Bronchial epithelial cell (primary cell): ENCODE measurements around the gene CEP44. TPM values are rescaled to one million over a fixed set of nuclear protein-coding genes. Genes with fewer than 3 reads are reported as not detected.

Experiments
- DNase-seq: peaks from one replicate; pipeline ENCODE4 v3.0.0-alpha.2; 2010; ENCODE audit warnings: low read depth
- FAIRE-seq: peaks from 2 replicates; lab custom pipeline; 2011; peaks lifted over from hg19 to GRCh38; lab: Jason Lieb, UNC
- H3K27me3 ChIP-seq: 2 replicates; pipeline ENCODE4 v1.5.1; 2011; ENCODE audit warnings: low read length; ENCODE audit not compliant: control insufficient read depth, insufficient read depth
- H3K36me3 ChIP-seq: 2 replicates; pipeline ENCODE4 v1.5.1; 2011; ENCODE audit warnings: low read length; ENCODE audit not compliant: control insufficient read depth, insufficient read depth
- H3K4me3 ChIP-seq: 2 replicates; pipeline ENCODE4 v1.5.1; 2011; ENCODE audit warnings: mild to moderate bottlenecking, low read depth, low read length, control low read depth
- CTCF ChIP-seq: IDR thresholded peaks from 2 replicates; pipeline ENCODE4 v1.5.1; 2011; ENCODE audit warnings: mild to moderate bottlenecking, moderate library complexity, low read length, control low read depth, inconsistent platforms; ENCODE audit not compliant: insufficient read depth, severe bottlenecking
- total RNA-seq: library from RNA; depleted of rRNA; stranded (reverse); fragments of >200 nt; gene quantifications from 2 replicates; pipeline ENCODE4 v1.2.1, GENCODE V29; 2014

Gene CEP44
- total RNA-seq, 1 donor from 2014 or later, result 16.8 TPM

GRCh38 chr4:174307694-174308093 is 24.0 kb downstream of the CEP44 start:
- no peak for DNase-seq
- no peak for FAIRE-seq
- no peak for TF ChIP-seq CTCF
- no peaks in the 10 kb centered on the region for H3K27me3 ChIP-seq
- no peaks in the 10 kb centered on the region for H3K36me3 ChIP-seq
- H3K4me3 ChIP-seq, result no peak overlapping the region

- H3K27me3 ChIP-seq, result no peaks in the 10 kb centered on the region
- no peak overlapping the region for H3K4me3 ChIP-seq
- DNase-seq, result peak; percentile 12
- no peak for FAIRE-seq
- no peaks in the 10 kb centered on the region for H3K36me3 ChIP-seq
- TF ChIP-seq CTCF, result no peak
Observed at GRCh38 chr4:174312993-174313392, 29.3 kb downstream of the CEP44 start.

GRCh38 chr4:174314274-174314673 is 30.6 kb downstream of the CEP44 start:
- no peaks in the 10 kb centered on the region for H3K36me3 ChIP-seq
- no peaks in the 10 kb centered on the region for H3K27me3 ChIP-seq
- FAIRE-seq, result no peak

GRCh38 chr4:174314770-174315169 is 31.1 kb downstream of the CEP44 start:
- no peak overlapping the region for H3K4me3 ChIP-seq
- FAIRE-seq (no peak), DNase-seq (peak; percentile 80)
- H3K27me3 ChIP-seq, result no peaks in the 10 kb centered on the region
- H3K36me3 ChIP-seq, result no peaks in the 10 kb centered on the region
- TF ChIP-seq CTCF, result no peak

More at GRCh38 chr4:174314274-174314673, 30.6 kb downstream of the CEP44 start:
- no peak for TF ChIP-seq CTCF
- DNase-seq, result no peak
- no peak overlapping the region for H3K4me3 ChIP-seq

- H3K27me3 ChIP-seq, result no peaks in the 10 kb centered on the region
Observed at GRCh38 chr4:174316546-174316945, 32.8 kb downstream of the CEP44 start.

More at GRCh38 chr4:174316546-174316945, 32.8 kb downstream of the CEP44 start:
- no peak for TF ChIP-seq CTCF
- FAIRE-seq (no peak), DNase-seq (peak; percentile 61)
- Histone ChIP-seq H3K36me3 (no peaks in the 10 kb centered on the region), H3K4me3 (no peak overlapping the region)
